Central memory CD8-positive, alpha-beta T cell (primary cell): ENCODE data around the gene PGS1.

Experiments
- ATAC-seq: fragments of 150-1000 bp; cut with Tn5 transposase; replicated peaks from 2 replicates; pipeline ENCODE4 v1.10.0; 2022; ENCODE audit warnings: mild to moderate bottlenecking, moderate FRiP score, moderate number of reproducible peaks; ENCODE audit not compliant: poor library complexity, severe bottlenecking; ENCODE audit errors: extremely low read depth
- DNase-seq, 2 donors: peaks; one replicate each; pipeline ENCODE4 v3.0.0; 2021; ENCODE audit warnings: low spot score in 2 of 2
- H3K27ac Mint-ChIP-seq: one replicate; pipeline ENCODE4 v1.8.0; 2022; ENCODE audit warnings: low read depth, mild to moderate bottlenecking, moderate library complexity, mixed read lengths
- H3K27me3 Mint-ChIP-seq: one replicate; pipeline ENCODE4 v1.8.0; 2022; ENCODE audit warnings: mixed read lengths
- H3K36me3 Mint-ChIP-seq: one replicate; pipeline ENCODE4 v1.8.0; 2022; ENCODE audit warnings: mild to moderate bottlenecking, moderate library complexity, mixed read lengths; ENCODE audit not compliant: insufficient read depth
- H3K4me1 Mint-ChIP-seq: one replicate; pipeline ENCODE4 v1.8.0; 2022; ENCODE audit warnings: mixed read lengths
- H3K4me3 Mint-ChIP-seq: one replicate; pipeline ENCODE4 v1.8.0; 2022; ENCODE audit warnings: mild to moderate bottlenecking, moderate library complexity, mixed read lengths
- H3K9me3 Mint-ChIP-seq: one replicate; pipeline ENCODE4 v1.8.0; 2022; ENCODE audit warnings: mixed read lengths

The PGS1 gene

DNA sequence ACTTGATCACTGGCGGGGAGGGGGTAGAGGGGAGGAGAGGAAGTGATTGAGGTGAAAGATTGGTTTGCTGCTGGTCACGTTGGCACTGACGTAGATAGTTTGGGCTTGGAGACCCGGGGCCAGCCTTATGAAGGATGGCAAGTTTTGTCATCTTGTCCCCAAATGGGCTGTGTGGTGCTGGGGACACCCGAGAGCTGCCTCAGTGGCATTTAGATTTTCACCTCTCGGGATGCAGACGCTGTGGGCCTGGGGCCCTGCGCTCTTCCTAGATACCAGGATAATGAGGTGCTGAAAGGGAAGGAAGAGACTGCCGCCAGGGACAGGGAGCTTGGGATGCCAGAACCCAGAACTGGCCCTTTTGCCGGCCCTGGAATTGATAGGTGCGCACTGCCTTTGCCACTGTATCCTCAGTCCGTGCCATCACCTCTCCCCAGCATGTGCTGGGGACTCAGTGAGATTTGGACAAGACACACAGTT lies 17.2 kb upstream of the PGS1 start:
- Mint-ChIP-seq H3K9me3 (no peaks in the 10 kb centered on the region), H3K4me1 (peaks cover 33% of the 10 kb centered on the region), H3K27me3 (no peaks in the 10 kb centered on the region), H3K27ac (no peak overlapping the region), H3K4me3 (peak overlapping the region; percentile 80), H3K36me3 (peaks cover 24% of the 10 kb centered on the region)
- DNase-seq (no peak), ATAC-seq (no peak)

DNA sequence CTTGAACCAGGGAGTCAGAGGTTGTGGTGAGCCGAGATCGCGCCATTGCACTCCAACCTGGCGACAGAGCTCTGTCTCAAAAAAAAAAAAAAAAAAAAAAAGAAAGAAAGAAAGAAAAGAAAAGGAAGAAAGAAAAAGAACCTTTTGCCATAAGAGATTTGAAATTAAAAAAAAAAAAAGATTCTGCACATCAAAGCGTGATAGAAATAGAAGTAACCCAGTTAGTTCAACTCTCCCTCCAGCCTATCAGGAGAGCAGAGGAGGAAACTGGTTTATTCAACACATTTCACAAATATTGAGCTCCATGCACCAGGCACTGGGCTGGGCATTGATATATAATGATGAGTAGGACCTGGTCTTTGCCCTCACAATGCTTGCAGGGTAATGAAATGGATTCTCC lies 16.2 kb upstream of the PGS1 start:
- no peak overlapping the region for H3K4me3 Mint-ChIP-seq
- H3K4me1 Mint-ChIP-seq, result peaks cover 24% of the 10 kb centered on the region
- no peaks in the 10 kb centered on the region for H3K27me3 Mint-ChIP-seq
- H3K9me3 Mint-ChIP-seq, result no peaks in the 10 kb centered on the region
- ATAC-seq (no peak), DNase-seq (no peak)
- peaks cover 17% of the 10 kb centered on the region for H3K36me3 Mint-ChIP-seq
- H3K27ac Mint-ChIP-seq, result no peak overlapping the region

DNA sequence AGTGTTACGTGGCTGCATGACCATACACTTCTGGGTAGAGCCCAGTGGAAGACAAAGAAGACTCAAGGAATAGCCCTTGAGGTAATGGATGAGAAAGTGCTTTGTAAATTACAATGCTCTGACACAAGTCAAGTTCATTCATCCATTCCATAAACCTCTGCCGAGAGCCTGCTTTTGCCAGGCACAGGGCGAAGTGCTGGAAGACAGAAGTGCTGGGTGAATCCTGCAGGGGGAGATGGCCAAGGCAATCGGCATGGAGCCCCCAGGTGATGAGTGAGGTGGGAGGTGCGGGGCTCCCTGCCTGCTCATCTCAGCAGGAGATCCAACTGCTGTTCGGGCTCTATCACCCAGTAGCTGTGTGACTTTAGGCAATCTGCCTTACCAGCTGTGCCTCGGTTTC lies 15.8 kb upstream of the PGS1 start:
- ATAC-seq, result no peak
- Mint-ChIP-seq H3K27ac (no peak overlapping the region), H3K36me3 (peaks cover 13% of the 10 kb centered on the region), H3K4me3 (no peak overlapping the region), H3K4me1 (peaks cover 20% of the 10 kb centered on the region), H3K27me3 (no peaks in the 10 kb centered on the region), H3K9me3 (no peaks in the 10 kb centered on the region)
- no peak for DNase-seq

DNA sequence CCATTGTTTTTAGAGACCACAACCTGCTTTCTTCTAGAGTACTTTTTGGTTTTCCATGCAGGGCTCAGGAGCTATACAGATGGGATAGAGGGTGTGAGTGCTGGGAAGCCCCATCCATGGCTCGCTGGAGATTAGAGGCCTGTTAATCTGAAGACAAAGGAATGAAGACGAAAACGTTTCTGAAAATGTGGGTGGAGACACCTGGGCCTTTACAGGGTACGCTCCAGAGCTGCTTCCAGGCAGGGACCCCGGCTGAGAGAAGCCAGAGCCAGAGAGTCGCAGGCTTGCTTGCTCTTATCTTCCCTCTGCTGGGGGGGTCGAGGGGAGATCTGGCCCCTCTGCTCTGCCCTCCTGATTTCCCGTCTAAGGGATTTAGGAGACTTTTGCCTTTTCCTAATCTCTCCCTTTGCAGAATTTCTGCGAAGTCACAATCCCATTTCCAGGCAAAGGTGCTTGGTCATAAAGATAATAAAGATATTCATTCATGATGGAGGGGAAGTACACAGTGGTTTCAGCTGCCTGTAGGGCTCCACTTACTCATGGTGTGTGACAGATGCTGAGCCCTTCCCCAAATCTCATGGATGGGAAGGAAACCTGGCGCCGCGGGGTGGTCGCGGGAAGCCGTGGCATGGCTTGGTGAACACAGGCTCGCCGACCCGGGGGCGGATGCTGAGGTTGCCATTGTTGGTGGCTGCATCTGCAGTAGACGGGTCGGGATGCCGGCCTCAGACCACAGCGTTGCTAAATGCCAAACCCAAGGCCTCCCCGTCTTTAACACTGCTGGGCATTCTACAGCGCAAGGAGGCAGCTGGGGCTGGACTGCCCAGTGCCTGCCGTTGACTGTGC lies 13.8 kb upstream of the PGS1 start:
- H3K36me3 Mint-ChIP-seq, result peaks cover 1% of the 10 kb centered on the region
- DNase-seq (no peak), ATAC-seq (no peak)
- H3K4me1 Mint-ChIP-seq, result peaks cover 20% of the 10 kb centered on the region
- H3K4me3 Mint-ChIP-seq, result no peak overlapping the region
- no peaks in the 10 kb centered on the region for H3K27me3 Mint-ChIP-seq
- no peaks in the 10 kb centered on the region for H3K9me3 Mint-ChIP-seq
- H3K27ac Mint-ChIP-seq, result no peak overlapping the region

DNA sequence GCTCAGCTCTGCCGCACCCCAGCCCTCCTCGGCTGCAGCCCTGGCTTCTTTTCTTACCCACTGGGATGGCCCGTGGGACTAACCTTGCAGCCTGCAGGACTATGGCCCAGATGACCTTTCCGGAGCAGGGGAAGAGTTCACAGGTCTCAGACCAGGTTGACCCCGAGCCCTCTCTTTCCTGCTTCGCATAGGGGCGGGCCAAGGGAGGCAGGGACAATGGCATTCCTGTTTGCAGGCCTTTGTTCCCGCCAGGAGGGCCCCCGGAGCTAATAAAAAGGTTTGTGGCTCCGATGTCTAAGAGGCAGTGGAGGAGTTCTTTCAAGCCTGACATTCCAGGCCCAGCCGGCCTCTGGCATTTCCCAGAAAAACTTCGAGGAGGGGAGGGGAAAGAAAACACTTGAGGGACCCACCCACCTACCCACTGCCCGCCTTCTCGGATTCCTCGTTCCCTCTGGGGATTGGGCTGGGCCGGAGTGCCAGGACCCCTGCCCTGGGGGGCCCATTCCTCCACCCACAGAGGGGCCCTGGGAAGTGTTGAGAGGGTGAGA lies 12.8 kb upstream of the PGS1 start:
- no peak for DNase-seq
- Mint-ChIP-seq H3K4me3 (no peak overlapping the region), H3K27me3 (no peaks in the 10 kb centered on the region), H3K27ac (no peak overlapping the region), H3K36me3 (no peaks in the 10 kb centered on the region), H3K9me3 (no peaks in the 10 kb centered on the region), H3K4me1 (peaks cover 19% of the 10 kb centered on the region)
- ATAC-seq, result no peak

DNA sequence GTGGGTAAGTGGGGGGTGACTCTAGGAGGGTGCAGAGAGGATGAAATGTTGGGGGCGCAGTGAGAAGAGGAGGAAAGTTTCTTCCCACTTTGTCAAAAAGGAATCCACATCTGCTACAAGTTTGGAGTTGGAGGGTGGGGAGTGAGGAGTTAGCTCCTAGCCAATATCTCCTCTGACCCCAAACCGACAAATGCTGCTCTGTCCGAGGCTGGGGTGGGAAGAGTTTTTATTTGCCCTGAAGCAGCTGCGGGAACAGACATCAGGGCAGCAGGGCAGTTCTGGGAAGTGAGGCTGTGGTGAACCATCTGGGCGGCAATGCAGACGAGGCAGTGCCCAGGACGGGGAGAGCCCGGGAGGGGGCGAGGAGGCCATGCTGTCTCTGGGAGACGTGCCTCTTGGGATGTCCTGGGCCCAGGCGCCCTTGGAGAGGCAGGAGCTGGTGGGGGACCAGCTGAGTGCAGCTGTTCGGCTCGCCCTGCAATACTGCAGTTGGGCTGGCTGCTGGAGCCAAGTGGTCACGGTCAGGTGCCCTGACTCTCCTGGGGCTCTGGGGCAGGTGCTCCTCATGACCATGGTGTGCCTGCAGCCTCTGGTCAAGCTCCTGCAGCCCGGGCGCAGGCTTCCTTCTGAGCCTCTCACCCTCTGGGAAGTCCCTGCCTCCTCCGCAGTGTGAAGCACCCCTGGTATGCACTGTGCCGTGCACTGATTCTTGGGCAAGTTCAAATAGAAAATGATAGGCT lies 12.2 kb upstream of the PGS1 start:
- ATAC-seq, result no peak
- no peak overlapping the region for H3K27ac Mint-ChIP-seq
- H3K27me3 Mint-ChIP-seq, result no peaks in the 10 kb centered on the region
- H3K4me3 Mint-ChIP-seq, result no peak overlapping the region
- H3K4me1 Mint-ChIP-seq, result peaks cover 12% of the 10 kb centered on the region
- DNase-seq, result no peak
- no peaks in the 10 kb centered on the region for H3K9me3 Mint-ChIP-seq
- H3K36me3 Mint-ChIP-seq, result no peaks in the 10 kb centered on the region

DNA sequence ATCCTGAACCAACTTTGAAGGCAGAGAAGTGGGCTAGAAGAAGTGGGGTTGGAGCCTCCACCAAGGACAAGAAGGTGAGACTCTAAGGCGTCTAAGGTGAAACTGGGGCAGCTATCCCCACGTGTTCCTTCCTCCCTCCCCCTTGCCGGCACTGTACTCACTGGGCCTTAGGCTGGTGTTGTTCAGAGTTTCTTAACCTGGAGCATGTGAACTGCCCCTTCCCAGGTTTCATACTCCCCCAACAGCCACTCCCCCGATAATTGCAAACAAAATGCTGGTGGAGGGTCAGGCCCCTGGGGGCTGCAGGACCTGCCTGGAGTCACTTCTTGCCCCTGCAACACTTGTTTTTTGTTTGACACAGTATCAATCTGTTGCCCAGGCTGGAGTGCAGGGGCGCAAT lies 11.3 kb upstream of the PGS1 start:
- H3K36me3 Mint-ChIP-seq, result peaks cover 2% of the 10 kb centered on the region
- H3K4me1 Mint-ChIP-seq, result peaks cover 12% of the 10 kb centered on the region
- no peak overlapping the region for H3K27ac Mint-ChIP-seq
- H3K9me3 Mint-ChIP-seq, result no peaks in the 10 kb centered on the region
- no peaks in the 10 kb centered on the region for H3K27me3 Mint-ChIP-seq
- no peak for DNase-seq
- H3K4me3 Mint-ChIP-seq, result no peak overlapping the region
- no peak for ATAC-seq

DNA sequence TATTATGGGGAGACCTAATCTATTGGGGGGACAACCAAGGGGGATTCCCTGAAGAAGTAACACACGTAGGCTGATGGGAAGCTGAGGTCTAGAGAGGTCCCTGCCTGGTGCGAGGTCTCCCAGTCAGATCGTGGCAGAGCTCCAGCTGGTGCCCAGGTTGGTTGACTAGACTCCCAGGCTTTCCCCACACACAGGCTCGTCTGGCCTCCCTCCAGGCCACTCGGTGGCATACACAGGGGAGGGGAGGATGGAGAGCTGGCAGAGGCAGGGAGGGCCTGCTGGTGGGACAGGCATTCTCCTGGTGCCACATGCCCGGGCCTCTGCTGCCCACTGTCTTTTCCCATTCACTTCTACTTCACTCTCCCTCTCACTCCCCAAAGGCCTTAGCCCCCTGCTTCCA lies 10.1 kb upstream of the PGS1 start:
- peaks cover 12% of the 10 kb centered on the region for H3K4me1 Mint-ChIP-seq
- no peak overlapping the region for H3K4me3 Mint-ChIP-seq
- peaks cover 4% of the 10 kb centered on the region for H3K36me3 Mint-ChIP-seq
- H3K27ac Mint-ChIP-seq, result no peak overlapping the region
- H3K9me3 Mint-ChIP-seq, result no peaks in the 10 kb centered on the region
- no peaks in the 10 kb centered on the region for H3K27me3 Mint-ChIP-seq
- ATAC-seq, result no peak
- DNase-seq, result no peak

DNA sequence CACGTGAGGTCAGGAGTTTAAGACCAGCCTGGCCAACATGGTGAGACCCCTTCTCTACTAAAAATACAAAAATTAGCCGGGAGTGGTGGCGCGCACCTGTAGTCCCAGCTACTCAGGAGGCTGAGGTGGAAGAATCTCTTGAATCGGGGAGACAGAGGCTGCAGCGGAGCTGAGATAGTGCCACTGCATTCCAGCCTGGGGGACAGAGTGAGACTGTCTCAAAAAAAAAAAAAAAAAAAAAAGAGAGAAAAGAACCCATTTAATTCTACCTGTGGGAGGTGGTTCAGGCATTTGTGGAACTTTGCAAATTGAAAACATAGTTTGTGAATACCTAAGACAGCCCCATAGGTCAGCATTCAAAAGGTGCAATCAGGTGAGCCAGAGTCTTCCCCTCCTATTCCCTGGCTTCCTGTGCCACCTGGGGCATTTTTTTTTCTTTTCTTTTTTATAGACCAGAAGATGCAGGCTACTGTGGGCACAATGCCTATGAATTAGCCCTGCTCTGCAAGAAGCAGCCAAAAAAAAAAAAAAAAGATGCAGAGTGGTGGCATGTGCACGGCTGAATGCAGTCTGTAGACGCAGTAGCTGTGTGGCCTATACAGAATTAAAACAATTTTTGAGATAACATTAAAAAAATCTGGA lies 9.5 kb upstream of the PGS1 start:
- no peak for DNase-seq
- Mint-ChIP-seq H3K9me3 (no peaks in the 10 kb centered on the region), H3K4me3 (no peak overlapping the region), H3K4me1 (peaks cover 12% of the 10 kb centered on the region), H3K27ac (no peak overlapping the region), H3K27me3 (no peaks in the 10 kb centered on the region), H3K36me3 (peaks cover 4% of the 10 kb centered on the region)
- no peak for ATAC-seq

DNA sequence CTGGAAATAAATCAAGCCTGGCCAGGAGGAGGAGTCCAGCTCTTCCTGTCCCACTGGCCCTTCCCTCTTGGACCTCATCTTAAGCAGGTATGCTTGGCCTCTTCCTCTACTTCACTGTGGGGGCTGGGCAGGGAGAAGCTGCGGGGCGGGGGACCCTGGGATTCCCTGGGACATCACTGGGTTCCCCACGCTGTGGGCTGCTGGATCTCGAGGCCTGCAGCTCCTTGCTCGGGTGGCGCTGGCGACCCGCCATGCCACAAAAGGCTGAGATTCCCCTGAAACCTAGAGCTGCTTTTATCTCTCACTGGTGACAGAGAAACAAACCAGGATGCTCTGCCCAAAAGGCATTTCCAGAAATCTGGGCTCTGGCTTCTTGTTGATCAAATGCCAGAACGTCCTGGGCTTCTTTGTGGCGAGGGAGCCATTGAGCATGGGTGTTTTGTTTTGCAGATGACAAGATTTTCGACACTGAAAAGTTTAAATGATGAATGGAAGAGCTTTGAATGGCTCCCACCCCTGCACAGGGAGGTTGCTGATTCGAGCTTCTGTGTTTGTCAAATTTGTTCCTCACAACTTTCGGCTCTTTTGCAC lies 8.6 kb upstream of the PGS1 start:
- no peak for ATAC-seq
- Mint-ChIP-seq H3K27me3 (no peaks in the 10 kb centered on the region), H3K27ac (no peak overlapping the region), H3K9me3 (no peaks in the 10 kb centered on the region), H3K4me1 (peaks cover 4% of the 10 kb centered on the region), H3K36me3 (peaks cover 4% of the 10 kb centered on the region), H3K4me3 (no peak overlapping the region)
- DNase-seq, result no peak

DNA sequence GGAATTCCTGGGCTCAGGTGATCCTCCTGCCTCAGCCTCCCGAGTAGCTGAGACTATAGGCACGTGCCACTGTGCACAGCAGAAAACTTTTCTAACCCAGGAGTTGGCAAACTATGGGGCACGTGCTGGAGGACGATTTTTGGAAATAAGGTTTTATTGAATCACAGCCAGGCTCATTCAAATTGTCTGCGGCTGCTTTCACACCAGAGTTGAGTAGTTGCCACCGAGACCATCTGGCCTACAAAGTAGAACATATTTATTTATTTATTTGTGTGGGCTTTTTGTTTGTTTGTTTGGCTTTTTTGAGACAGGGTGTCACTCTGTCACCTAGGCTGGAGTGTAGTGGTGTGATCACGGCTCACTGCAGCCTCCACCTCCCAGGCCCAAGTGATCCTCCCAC lies 7.4 kb upstream of the PGS1 start:
- no peaks in the 10 kb centered on the region for H3K4me1 Mint-ChIP-seq
- H3K36me3 Mint-ChIP-seq, result peaks cover 4% of the 10 kb centered on the region
- no peak overlapping the region for H3K27ac Mint-ChIP-seq
- DNase-seq (no peak), ATAC-seq (no peak)
- H3K4me3 Mint-ChIP-seq, result no peak overlapping the region
- H3K27me3 Mint-ChIP-seq, result no peaks in the 10 kb centered on the region
- no peaks in the 10 kb centered on the region for H3K9me3 Mint-ChIP-seq

DNA sequence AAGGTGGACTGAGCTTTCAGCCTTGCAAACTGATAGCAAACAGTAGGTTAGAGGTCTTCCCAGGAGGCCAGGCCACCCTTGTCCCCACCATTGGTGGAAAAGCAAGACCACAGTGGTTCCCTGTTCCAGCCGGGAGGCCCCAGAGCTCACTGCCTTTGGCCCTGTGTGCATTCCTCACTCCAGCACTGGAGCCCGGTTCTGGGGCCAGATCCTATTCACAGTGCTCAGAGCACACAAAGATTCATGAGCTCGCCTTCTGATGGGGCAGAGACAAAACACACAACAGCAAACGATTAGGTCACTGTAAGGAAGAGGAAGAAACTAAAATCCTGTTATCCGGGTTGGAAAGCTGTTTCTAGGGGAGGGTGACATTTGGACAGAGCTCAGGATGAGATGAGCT lies 5.6 kb upstream of the PGS1 start:
- no peak overlapping the region for H3K27ac Mint-ChIP-seq
- no peaks in the 10 kb centered on the region for H3K4me1 Mint-ChIP-seq
- peaks cover 4% of the 10 kb centered on the region for H3K36me3 Mint-ChIP-seq
- DNase-seq, result no peak
- no peaks in the 10 kb centered on the region for H3K27me3 Mint-ChIP-seq
- H3K4me3 Mint-ChIP-seq, result no peak overlapping the region
- no peaks in the 10 kb centered on the region for H3K9me3 Mint-ChIP-seq
- no peak for ATAC-seq
